ENCODE results near the gene KRT6A. TPM values are rescaled to one million over a fixed set of nuclear protein-coding genes. Genes with fewer than 3 reads are reported as not detected.
A peak's percentile ranks its signal among the peaks of the same experiment; 100 is the strongest.

The KRT6A gene
- total RNA-seq = 0.27 TPM
- long read RNA-seq = 0 reads

DNA sequence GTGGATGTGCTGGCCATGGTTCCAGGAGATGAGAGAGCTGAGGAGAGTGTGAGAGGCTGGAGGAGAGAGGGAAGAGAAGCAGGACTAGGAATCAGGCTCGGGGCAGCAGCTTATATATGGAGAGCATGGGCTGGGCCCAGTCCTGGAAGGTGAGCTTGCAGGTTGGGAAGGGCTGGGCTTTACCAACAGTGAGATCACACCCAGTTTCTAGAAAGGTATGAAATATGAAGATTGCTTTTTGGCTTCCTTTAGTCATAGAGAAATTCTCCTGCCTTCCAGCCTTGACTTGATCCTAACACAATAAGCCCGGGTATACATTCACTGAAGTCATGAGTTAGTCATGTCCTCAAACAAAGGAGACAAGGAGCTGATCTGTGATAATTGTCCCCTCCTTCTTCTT is at the start of gene KRT6A:
TSS of gene KRT6A (minus strand) at position 86 of the 400 bp plus-strand sequence. CDS start at position 17, 69 bp downstream.
- DNase-seq (no peak), ATAC-seq (no peak)
- intact Hi-C loops (cut with micrococcal nuclease) = no loop called here

DNA sequence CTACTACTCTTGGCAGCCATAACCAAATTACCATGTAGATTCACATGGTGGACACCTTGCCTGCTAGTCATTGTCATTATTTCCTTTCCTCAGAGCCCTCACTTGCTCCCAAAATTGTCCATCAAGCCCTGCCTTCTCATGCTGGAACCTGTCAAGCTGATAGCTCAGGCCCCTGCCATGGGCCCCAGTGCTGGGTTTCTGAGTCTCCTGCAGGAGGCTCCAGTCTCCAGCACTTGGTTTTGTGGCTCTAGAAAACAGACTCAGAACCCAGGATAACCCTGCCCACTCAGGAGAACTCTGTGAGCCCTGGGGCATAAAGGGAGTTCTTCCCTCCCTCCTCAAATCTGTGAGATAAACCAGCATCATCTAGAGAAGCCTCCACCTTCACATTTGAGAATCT is 49.1 kb upstream of the KRT6A start:
- no peak for DNase-seq
- intact Hi-C loops (cut with micrococcal nuclease) = no loop called here
- no peak for ATAC-seq

DNA sequence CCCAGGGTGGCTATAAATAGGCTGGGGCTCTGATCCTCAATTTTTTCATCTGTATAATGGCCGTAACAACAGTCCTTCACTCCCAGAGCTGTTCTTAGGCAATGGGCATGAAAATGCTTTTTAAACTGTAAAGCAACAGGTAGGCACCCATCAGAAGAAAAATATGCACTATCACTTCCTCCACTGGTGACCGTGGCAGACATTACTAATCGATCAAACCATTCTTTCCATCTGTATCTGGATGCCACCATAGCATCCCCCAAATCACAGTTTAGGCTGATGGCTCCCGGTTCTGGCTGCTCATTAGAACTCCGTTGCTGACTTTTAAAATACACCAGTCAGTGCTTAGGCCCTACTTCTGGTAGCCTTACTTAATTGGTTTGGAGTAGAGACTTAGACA is 48.7 kb upstream of the KRT6A start:
- ATAC-seq (no peak), DNase-seq (no peak)
- intact Hi-C loops (cut with micrococcal nuclease) = no loop called here

DNA sequence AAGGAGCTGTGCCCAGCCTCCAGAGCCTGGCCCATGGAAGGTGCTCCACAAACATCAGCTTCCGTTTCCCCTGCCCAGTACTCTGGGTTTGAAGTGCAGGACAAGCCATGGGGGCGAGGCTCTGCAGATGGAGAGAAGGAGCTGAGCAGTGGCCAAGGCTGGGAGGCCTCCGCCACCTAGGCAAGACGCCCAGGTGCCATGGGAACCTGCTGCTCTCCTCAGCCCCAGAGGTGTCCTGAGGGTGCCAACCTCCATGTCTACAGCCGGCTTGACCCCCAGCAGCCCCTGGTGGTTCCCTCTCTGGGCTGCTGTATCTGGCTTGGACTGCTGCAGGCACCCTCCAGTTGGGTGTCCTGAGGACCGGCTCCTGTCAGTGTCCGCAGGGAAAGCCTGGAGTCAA is 47.5 kb upstream of the KRT6A start:
- intact Hi-C loops (cut with micrococcal nuclease) = no loop called here
- ATAC-seq (no peak), DNase-seq (no peak)

DNA sequence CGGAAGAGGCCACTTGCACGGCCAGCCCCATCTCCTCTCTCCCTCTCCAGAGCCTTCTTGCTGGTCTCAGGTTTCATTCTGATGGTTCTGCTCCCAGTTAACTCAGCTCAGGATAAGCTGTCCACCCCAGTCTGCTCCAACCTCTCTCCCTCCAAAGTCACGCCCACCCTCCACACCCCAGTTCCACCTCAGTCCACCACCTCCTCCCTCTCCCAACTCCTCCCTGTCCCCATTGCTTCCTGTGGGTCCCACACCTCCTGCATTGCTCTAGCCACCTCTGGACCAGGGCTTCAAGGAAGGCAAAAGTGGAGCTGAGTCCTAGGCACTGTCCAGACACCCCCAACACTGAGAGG is 46.7 kb upstream of the KRT6A start:
- DNase-seq (no peak), ATAC-seq (no peak)
- intact Hi-C loops (cut with micrococcal nuclease) = no loop called here

DNA sequence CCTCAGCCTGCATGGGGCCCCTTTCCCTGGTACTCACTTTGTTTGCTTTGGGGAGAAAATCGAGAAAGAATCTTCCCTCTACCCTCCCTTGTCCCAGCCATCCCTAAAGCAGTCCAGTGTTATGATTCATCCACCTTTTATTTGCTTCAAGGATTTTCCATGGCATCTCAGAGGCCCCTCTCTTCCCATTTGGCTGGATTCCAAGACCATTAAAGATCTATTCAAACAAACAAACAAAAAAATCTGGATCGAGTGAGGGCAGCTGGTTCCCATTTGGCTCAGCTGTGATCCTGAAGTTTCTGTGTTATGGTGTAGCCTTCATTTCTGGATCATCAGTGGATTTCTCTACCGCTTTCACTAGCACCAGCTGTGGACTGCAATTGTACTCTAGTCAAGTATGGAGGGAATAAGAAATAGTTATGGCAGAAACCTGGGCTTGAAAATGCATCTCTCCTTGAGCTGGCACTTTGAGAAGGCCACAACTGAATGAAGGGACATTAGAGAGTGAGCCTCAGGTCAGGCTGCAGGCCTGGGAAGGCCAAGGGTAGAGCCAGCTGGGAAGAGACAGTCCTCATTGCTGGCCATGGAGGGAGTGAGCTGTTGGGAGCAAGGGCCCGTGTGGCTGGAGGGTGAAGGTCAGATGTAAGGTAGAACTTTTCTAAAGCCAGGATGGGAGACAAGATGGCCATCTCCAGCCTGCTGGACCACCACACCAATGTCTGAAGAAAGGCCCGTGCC is 46.2 kb upstream of the KRT6A start:
- ATAC-seq (no peak), DNase-seq (no peak)
- intact Hi-C loops (cut with micrococcal nuclease) = no loop called here

DNA sequence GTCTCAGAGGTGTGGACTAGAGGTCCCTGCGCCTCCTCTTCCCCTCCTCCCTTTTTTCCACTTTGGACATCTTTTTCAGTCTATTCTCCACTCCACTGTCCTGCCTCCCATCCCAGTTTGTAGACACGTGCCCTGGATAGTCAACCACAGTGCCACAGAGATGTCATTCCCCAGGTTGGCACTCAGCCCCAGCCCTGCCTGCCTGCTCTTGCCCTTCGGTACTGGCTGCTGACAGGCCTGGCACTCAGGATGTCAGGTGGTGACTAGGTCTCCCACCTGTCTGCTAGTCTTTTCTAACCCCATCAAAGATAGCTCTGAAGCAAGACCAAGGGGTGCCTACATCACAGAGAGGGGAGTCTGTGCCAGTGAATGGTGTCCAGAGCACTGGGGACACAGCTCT is 44.0 kb upstream of the KRT6A start:
- intact Hi-C loops (cut with micrococcal nuclease) = no loop called here
- DNase-seq = no peak
- peak; percentile 26 for ATAC-seq

DNA sequence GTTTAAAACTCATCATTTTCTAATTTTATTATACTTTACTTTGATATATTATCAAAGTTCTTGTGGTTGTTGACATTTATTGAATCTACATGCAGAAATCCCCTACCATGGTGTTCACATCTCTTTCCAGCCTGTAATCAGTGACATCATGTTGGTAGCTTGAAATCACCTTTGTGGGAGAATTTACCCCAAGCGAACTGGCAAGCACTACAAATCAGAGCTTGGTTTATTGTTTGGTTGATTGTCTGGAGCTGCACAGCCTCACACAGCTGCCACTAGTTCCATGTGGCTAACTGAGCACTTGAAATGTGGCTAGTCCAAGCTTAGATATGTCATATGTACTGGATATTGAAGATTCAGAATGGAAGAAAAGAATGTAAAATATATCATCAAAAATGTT is 42.5 kb upstream of the KRT6A start:
- no peak for ATAC-seq
- no peak for DNase-seq

DNA sequence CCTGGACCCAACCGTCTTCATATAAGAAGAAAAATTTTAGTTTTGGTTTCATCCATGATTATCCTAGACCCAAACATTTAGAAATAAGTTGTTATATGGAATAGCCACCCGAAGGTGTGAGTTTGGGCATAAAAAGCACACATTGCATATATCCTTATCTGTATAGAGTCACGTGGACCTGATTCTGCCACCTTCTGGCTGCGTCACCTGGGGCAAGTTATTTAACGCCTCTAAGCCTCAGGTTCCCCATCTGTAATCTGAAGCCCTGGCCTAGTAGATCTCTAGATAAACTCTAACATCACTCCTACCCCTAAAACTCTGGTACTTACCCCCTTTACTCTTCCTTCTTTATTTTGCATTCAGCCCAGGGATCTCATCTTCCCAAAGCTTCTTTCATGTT is 41.4 kb upstream of the KRT6A start:
- ATAC-seq (no peak), DNase-seq (no peak)
- intact Hi-C loops (cut with micrococcal nuclease) = no loop called here

More for the DNA sequence above, 42.5 kb upstream of the KRT6A start:
- intact Hi-C loops (cut with micrococcal nuclease) = no loop called here

DNA sequence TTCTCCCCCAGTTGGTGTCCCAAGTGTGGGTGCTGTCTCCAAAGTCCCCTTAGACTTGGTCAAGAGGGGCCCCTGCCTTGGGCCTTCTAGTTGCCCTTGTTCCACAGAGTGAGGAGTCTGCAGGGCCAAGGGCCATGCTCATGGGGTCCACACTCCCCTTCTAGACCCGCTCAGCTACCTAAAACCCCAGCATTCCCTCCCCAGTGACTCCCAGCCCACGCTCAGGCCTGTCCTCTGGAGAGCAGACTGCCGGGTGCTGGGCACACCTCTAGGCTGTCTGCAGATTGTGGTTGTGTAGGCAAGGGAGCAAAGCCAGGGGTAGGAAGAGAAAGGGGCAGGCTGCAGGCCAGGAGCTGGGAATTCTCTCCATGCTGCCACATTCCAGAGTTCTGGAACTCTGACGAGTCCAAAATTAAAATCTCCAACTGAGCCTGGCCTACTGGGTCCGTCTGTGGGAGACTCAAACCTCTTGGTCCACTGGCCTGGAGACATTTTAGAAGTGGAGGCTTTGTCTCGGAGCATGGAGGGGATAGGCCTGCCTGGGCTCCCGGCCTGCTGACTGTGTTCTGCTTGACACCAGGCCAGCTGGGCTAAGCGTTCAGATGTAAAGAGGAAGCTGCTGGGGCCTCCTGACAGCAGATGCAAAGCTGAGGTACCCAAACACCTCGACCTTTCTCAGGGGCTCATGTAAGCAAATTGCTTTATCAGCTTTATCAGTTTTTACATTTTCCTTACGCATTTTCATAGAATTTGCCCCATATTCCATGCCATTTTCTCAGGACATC is 40.8 kb upstream of the KRT6A start:
- no peak for ATAC-seq
- intact Hi-C loops (cut with micrococcal nuclease) = no loop called here

DNA sequence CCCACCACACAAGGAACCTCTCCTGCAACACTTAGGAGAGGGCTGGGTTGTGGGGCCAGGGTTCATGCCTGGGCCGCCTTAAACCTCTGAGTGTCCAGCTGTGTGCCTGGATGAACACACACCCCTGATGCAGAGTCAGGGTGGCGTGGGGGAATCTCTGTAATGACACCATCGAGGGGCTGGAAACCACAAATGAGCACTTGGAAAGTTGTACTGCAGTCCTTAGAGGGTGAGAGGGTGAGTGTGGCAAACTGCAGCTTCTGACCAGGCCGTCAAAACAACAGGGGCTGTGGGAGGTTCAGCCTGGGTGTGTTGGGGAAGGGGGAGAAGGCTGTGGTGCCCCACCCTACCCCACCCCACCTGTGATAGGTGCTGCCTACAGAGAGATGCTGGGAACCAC is 39.6 kb upstream of the KRT6A start:
- ATAC-seq = no peak
- intact Hi-C loops (cut with micrococcal nuclease) = no loop called here
- no peak for DNase-seq

More for the DNA sequence above, 40.8 kb upstream of the KRT6A start:
- DNase-seq = no peak

DNA sequence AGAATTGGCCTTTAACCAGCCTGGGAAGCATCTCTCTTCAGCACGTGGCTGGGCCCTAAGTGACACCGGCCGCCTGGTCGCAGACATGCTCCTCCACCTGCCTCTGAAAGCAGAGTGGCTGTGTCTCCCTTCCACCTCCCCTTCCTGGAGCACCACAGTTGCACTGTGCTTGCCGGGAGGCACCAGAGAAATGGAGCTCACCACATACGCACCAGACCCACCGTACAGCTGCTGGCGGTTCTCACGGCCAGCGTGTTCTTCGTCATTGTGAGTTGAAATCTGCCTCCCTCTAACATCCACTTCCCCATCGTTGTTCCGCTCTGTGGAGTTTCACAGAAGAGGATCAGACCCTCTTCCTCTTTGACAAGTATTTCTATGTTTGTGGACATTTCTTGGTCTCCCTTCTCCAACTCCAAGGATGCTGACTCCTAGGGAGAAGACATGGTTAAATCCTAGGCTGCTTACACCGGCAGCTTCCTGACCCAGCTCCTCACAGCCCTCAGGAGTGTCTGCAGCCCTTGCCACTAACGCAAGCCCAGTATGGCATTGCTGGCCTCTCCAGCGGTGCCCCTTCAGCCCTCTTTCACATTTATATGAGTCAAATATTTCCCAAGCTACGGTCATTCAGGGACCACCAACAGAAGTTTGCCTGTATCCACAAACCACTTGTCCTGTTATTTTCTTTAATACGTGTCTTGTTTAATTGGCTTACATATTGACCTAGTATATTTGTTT is 38.7 kb upstream of the KRT6A start:
- intact Hi-C loops (cut with micrococcal nuclease) = no loop called here
- DNase-seq (no peak), ATAC-seq (no peak)

DNA sequence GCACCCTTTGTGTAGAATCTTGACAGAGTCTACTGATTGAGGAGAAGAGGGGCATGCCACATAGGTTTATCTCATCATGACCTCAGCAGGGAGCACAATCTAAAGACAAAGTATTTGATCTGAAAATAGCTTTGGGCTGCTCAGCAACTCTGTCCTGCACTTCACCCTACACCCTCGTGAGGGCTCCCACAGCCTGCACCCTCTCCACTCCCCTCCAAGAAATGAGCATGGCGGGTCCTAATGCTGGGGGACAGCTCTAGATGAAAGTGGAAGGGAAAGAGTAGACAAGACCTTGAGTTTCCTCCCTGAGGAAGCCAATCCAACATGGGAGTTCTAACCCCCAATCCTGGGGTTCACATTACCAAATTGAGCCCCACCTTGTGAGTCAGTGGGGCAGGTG is 37.8 kb upstream of the KRT6A start:
- ATAC-seq (no peak), DNase-seq (no peak)
- intact Hi-C loops (cut with micrococcal nuclease) = no loop called here

DNA sequence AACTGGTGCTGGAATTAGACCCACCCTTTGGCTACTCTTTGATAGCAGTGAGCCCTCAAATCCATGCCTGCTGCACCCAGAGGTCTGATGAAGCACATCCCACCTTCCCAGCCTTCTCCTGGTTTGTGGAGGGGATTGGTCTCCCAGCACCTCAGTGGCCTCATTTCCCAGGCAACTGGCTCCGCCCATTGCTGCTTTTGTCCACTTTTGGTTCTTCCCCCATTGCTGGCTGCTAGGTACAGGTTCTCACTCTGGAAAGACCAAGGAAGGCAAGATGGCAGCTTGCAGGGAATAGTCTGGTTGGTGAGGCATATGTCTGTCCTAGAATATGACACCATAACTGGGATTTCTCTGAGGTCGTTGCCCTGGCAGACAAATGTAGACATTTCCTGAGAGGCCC is 37.3 kb upstream of the KRT6A start:
- no peak for ATAC-seq
- intact Hi-C loops (cut with micrococcal nuclease) = no loop called here

DNA sequence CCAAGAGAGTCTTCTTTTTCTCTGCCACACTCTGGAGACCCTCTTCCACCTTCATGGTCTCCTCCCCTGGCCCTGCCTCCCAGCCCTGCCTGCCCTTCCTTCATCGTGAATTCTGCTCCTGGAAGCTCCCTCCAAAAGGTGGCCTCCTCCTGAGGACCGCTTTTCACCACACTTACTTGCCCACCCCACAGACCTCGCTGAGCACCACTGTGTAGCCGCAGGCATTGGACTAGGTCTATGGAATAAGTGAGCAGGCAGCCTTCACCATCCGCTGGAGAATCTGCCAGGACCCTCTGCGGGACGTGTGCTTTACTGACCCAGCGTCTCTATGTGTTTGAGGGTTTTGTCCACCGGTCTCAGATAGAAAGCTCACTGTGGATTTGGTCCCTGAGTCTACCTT is 36.8 kb upstream of the KRT6A start:
- intact Hi-C loops (cut with micrococcal nuclease) = no loop called here
- ATAC-seq (no peak), DNase-seq (no peak)

More for the DNA sequence above, 37.3 kb upstream of the KRT6A start:
- no peak for DNase-seq

DNA sequence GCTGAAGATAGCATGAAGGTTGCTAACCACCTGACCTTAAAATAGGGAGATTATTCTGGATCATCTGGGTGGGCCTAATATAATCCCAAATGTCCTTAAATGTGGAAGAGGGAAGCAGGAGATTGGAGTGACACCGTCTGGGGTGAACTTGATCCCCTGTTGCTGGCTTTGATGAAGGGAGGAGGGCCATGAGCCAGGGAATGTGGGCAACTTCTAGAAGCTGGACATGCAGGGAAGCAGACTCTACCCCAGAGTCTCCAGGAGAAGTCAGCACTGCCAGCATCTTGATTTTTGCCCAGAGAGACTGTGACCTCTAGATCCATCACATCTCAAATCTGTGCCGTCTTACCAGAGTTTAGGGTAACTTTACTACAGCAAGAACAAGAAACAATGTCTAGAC is 36.4 kb upstream of the KRT6A start:
- intact Hi-C loops (cut with micrococcal nuclease) = no loop called here
- DNase-seq = no peak
- no peak for ATAC-seq

DNA sequence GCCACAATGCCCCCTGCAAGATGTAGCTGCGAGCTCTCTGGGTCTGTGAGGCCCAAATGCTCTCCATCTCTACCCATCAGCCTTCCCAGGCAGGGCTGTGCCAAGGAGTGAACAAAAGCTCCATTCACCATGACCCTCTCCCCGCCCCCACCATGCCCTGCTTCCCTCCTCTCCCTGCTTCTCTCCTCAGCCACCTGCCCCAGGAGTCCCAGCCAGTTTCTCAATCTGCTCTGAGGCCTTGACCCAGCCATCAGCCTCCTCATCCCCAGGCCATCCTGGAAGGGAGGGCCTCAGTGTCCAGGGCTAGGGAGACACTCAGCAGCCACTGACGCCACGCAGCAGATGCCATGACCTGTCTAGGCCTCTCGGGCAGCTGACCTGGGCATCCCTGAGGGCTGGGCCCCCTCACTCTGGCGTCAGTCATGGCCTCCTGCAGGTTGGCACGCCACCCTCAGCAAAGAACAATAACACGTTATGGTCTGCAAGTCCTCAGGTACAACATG is 35.6 kb upstream of the KRT6A start:
- ATAC-seq (no peak), DNase-seq (no peak)
- intact Hi-C loops (cut with micrococcal nuclease) = no loop called here

DNA sequence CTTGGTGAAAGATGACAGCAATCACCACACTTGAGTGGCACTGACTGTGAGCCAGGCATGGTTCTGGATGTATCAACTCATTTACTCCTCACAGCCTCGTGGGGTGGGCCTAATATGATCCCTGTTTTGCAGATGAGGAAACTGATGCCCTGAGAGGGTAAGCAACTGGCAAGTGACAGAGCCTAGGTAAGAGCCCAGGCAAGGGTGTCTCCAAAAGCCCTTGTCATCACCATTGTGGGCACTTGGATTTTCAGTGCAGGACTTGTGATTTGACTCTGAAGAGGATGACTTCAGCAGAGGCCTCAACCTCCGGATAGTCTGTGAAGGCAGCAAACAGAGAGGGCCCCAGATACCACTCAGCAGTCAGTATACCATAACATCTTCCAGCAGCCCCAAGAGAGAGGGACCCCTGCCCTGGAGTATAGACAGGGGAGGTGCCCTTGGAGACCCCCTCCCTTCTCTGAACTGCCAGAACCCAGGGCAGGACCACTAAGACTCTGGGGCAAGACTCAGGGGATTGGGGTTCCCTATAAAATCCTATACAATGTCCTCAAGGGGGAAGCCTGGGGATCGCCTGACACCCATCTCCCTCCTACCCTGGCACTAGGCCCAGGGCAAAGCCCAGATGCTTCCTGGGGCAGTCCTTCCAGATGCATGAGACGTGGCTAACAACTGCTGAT is 34.2 kb upstream of the KRT6A start:
- DNase-seq = no peak
- intact Hi-C loops (cut with micrococcal nuclease) = no loop called here
- ATAC-seq = no peak

DNA sequence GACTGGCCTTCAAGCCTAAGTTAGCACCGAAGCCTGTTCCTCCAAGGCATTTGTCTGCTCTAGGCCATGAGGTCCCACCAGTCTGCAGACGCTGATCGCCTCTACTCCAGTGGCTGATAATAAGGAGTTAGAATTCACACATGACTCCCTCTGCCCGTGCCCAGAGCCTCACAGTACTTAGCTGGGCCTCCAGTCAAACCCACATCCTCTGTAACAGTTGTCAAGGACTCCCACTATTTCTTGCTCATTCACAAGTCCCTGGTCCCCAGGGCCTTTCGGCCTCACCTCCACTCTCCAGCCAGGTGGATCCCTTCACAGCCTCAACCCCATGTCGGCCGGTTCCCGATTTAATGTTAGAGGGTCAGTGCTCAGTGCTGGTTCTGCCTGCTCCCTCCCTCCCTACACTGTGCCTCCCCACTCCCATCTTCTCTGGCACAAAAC is 33.5 kb upstream of the KRT6A start:
- ATAC-seq = no peak
- intact Hi-C loops (cut with micrococcal nuclease) = no loop called here
- no peak for DNase-seq
